ENCODE results near the gene WASF2.
"Not testable (repeated sequence)": the region's sequence is repeated elsewhere in the genome, so short reads cannot be mapped to it uniquely, and the experiment has no call there.

WASF2 gene

DNA sequence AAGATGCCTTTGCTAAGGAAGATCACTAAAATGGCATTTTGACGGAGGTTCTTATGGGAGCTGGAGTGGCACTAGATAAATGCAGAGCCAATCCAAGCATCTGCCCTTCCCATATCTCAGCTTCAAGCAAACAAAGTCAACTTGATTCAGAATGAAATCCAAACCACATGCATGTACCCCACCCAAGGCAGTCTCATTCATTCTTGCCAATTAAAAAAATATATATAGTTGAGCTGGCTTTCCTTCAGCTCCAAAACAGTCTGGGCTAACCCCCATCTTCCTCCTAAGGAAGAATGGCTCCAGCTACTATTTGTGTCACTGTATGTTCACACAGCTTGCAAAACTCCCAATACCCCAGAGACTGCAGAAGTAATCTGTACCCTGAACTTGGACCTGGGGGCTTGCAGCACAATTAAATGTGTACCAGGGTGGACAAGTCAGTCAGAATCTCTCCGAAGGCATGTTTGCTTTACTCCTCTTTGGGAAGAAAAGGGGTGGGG, 62.1 kb downstream of the WASF2 start:
- no peak for DNase-seq (ENCODE audit: low read depth in 1 of 2, low spot score in 1 of 2)

DNA sequence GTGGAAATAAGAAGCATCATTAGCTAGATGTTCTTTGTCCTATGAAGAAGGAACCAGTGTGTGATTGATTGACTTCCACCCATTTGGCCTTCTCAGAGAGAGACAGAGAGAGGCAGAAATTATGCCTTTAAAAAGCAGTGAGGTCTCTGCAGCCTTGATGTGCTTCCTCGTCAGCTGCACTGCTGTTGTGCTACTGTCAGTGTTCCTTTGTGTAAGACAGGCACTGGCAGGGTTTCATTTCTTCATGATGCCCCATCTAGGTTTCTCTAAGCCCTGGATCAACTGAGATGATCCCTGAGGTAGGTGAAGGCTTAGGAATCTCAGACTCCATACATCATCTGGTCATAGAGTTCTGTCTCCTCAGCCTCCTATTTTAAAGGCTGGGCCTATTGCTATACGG, 62.6 kb downstream of the WASF2 start:
- no peak for DNase-seq (ENCODE audit: low read depth in 1 of 2, low spot score in 1 of 2)

GRCh38 chr1:27423709-27424108, 66.3 kb downstream of the WASF2 start:
- DNase-seq (ENCODE audit: low read depth in 1 of 2, low spot score in 1 of 2) = no peak

GRCh38 chr1:27418326-27419185, 71.4 kb downstream of the WASF2 start:
- DNase-seq (ENCODE audit: low read depth in 1 of 2, low spot score in 1 of 2) = peak in 1 of 2 donors; percentile 48

DNA sequence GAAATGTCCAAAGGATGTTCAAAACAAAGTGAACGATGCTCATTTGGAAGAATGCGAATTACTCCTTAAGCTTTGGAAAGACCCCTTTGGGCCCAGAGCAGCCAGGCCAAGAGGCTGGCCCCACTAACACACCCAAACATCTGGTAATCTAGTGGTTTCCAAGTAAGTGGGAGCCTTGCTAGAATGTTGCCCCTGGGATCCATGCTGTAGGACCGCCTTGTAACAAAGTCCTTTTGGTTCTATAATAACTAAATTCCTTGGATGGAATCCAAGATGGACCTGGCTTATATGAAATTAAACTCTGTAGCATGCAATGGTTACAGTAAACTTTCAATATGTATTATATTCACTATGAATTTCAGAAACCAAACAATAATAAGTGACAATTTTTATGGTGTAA, 72.3 kb downstream of the WASF2 start:
- DNase-seq (ENCODE audit: low read depth in 1 of 2, low spot score in 1 of 2) = no peak

GRCh38 chr1:27416387-27417111, 73.4 kb downstream of the WASF2 start:
- no peak for DNase-seq (ENCODE audit: low read depth in 1 of 2, low spot score in 1 of 2)

DNA sequence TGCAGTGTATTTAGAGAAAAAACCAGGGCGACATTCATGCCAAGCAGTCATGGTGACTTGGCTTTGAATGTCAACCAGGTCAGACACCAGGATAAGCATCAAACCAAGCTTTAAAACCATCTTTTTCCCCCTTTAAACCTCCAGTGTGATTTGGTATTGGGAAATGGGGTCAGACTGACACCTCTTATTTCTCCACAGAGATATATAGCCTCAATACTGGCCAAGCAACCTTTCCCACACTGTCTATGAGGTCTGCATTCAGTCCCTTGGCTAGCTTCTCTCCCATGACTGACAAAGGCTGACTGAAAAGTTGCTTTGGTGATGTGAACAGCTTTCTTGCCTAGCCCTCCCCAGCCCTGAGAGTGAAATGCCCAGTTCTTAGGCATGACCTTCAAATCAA, 75.9 kb downstream of the WASF2 start:
- DNase-seq (ENCODE audit: low read depth in 1 of 2, low spot score in 1 of 2) = no peak

DNA sequence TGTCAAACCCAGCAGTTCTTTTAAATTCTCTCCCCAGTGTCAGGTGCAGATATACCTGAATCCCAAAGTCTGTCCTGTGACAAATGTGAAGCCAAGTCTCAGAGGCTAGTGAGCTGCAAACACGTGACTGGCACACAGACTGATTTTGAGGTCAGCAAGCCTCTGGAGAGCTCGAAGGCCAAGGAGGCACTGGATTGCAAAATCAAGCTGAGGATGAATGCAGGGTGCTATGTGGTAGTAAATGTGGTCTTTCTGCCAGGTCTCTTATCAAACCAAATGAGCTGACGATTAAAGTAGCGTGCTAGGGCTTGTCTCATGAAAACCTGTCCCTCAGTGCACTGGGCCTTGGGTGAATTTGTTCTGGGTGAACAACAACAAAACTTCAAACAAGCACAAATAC, 77.0 kb downstream of the WASF2 start:
- no peak for DNase-seq (ENCODE audit: low read depth in 1 of 2, low spot score in 1 of 2)

DNA sequence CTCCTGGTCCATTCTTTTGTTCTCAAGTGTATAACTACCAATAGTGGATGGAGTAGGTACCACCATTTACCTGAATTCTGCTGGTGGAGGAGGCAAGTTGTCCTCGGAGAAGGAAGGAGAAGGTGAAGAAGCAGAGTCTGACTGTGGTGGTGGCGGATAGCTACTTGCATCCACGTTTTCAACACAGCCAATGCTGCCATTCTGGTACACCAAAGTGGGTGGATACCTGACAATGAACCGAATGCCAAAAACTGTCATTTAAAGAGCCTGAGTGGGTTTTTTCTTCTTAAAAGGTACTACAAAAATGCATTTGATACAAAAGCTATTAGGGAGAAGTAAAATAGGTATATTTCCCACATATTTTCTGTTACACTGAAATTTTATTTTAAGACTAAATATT, 77.5 kb downstream of the WASF2 start:
- no peak for DNase-seq (ENCODE audit: low read depth in 1 of 2, low spot score in 1 of 2)

GRCh38 chr1:27410709-27411108, 79.3 kb downstream of the WASF2 start:
- no peak for DNase-seq (ENCODE audit: low read depth in 1 of 2, low spot score in 1 of 2)

GRCh38 chr1:27409669-27410068, 80.3 kb downstream of the WASF2 start:
- no peak for DNase-seq (ENCODE audit: low read depth in 1 of 2, low spot score in 1 of 2)

- no peak for DNase-seq (ENCODE audit: low read depth in 1 of 2, low spot score in 1 of 2)
These were observed 81.8 kb downstream of the WASF2 start for GRCh38 chr1:27408151-27408550.

GRCh38 chr1:27406791-27407190, 83.2 kb downstream of the WASF2 start:
- not testable (repeated sequence) for DNase-seq (ENCODE audit: low read depth in 1 of 2, low spot score in 1 of 2)

- no peak for DNase-seq (ENCODE audit: low read depth in 1 of 2, low spot score in 1 of 2)
These were observed 83.6 kb downstream of the WASF2 start for GRCh38 chr1:27406362-27406680.

DNA sequence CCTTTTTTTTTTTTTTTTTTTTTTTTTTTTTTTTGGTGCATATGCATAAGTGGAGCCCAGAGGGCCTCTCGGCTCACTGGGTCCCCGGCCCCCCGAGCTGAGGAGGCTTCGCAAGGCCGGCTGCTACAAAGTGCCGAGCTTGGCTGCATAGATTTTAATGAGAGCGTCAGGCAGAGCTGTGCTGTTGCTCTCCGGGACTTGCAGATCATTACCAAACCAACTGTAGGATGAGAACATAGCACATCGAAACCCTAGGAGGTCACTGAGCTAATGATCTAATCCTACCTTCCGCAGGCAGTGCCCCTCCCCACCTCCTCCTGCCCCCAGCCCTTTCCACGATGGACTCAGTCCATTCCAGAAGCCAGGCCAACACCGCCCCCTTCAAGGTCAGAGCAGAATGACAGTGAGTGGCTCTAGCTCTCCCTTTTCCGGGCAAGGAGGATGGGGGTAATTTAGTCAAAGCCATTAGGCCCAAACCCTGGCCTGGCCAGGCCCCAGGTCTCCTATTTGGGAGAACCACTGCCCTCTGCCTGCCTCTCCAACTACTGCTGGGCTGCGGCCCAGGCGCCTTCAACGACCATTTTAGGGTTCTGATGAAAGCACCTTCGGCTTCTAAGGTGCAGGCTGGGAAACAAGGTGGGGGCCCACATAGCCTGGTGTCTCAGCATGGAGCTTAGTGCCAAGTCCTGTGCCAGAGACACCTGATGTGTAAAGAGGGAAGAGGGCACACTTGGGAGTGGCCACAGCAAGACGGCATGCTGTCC, 84.2 kb downstream of the WASF2 start:
- DNase-seq (ENCODE audit: low read depth in 1 of 2, low spot score in 1 of 2) = not testable (repeated sequence)

GRCh38 chr1:27405074-27405473, 84.9 kb downstream of the WASF2 start:
- no peak for DNase-seq (ENCODE audit: low read depth in 1 of 2, low spot score in 1 of 2)

- no peak for DNase-seq (ENCODE audit: low read depth in 1 of 2, low spot score in 1 of 2)
These were observed 86.0 kb downstream of the WASF2 start for GRCh38 chr1:27403931-27404330.

- no peak for DNase-seq (ENCODE audit: low read depth in 1 of 2, low spot score in 1 of 2)
These were observed 86.8 kb downstream of the WASF2 start for GRCh38 chr1:27403065-27403726.

DNA sequence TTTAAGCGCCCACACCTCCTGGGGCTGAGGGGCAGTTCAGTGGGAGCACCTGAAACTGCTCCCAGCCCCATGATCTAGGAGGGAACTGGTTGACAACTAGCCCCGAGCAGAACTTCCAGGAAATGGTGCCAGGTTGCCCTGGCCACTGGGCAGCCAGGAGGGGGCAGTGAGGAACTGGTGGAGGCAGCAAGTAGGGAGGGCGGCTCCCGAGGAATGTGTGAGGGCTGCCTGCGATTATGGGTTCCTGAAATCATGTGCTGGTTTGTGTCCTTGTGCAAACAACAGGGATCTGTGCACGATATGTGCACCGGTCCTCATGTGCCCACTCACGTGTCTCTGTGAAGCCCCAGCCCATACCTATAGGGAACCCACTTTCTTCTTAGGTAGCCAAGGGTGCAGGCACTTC, 87.6 kb downstream of the WASF2 start:
- DNase-seq (ENCODE audit: low read depth in 1 of 2, low spot score in 1 of 2) = no peak

DNA sequence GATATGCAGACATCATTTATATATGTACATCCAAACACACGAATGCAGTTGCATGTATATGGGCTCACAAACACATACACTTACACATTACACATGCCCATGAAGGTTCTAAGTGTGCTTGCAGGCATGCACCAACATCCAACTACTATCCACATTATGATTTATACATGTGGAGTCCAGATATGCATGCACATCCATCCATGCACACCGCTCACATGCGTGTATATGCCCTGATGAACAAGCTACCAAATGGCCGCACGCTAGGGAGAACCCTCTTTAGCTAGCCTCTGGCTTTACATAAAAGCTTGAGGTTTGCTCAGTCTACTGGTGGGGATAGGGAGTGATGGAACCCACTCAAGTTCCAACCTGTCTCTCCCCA, 89.0 kb downstream of the WASF2 start:
- DNase-seq (ENCODE audit: low read depth in 1 of 2, low spot score in 1 of 2) = no peak

All from activated T-helper 1 cell treated with anti-CD3 and anti-CD28 coated beads, Interleukin-2, amount 50 U/mL, for 16 hours (primary cell).